ENCODE data around the gene ELMOD2. TPM values are rescaled to one million over a fixed set of nuclear protein-coding genes. Genes with fewer than 3 reads are reported as not detected.

The ELMOD2 gene
- polyA plus RNA-seq, 1 donor: 51.0 TPM

DNA sequence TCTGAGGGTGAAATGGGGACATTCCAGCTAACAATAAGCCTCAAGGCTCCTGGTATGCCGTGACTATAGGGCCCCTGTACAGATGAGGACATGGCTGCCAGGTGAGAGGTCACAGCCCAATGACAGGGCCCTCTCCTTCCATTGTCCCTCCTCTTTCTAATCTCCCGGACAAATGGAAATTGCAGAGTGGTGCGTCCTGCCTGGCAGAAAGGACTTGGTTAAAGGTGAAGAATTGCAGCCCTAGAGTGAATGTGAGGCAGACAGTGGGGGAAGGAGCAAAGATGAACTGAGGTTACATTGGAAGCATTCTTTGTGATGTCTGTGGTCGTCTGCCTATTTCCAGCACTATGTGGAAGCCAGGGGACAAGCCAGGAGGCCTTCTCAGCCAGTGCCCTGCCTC, 51.5 kb downstream of the ELMOD2 start:
- no peak for DNase-seq

DNA sequence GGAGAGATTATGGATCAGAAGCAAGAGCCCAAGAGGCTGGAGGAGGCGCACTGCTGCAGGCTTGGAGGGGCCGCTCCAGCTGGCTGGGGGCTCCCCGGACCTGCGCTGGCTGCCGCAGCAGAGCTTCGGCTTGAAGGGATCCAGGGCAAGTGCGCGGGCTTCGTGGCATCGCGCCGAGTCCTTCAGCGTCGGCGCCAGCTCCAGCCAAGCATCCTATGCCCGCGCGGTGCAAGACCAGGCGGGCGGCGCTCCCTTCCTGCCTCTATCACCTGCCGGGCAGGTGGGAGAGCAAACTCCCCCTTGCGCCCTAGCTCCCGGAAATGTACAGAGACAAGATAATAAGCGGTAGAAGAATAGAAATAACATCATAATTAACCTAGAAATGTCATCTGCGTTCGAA, 55.3 kb downstream of the ELMOD2 start:
- DNase-seq: no peak

GRCh38 chr4:140581078-140581477, 57.1 kb downstream of the ELMOD2 start:
- no peak for DNase-seq

DNA sequence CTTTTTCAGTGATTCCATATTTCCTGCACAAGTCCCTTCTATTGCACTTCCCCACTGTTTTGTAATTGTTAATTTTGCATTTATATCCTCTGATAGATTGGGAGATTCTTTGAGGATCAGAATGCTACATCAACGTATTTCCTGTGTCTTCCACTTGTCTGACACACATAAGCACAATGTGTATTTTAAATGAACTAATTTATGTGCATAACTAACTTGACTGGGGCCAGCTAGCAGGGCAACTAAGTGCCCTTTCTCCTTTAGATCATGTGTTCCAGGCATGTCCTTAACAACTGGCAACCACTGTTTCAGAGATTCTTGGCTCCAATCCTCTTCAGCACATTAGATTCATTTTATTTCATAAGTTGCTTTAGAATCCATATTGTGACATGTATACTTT, 60.5 kb downstream of the ELMOD2 start:
- no peak for DNase-seq

GRCh38 chr4:140595065-140595464, 71.1 kb downstream of the ELMOD2 start:
- DNase-seq: no peak

DNA sequence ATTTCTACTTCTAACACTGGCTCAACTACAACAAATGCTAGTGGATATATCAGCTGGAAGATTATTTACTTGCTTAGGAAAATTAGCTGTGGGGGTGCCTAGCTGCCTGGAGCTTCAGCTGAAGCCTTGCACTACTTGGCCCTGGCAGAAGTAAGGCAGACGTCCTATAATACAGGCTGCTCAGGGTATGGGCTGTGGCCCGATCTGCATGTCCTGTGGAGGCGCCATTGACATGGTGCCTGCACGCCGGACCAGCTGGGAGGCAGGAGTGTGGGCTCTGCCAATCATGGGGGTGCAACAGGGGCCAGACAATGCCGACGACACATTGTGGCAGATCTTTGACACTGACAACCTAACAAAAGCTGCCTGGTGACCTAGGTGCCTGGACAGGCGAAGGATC, 76.4 kb downstream of the ELMOD2 start:
- DNase-seq: no peak

GRCh38 chr4:140602714-140603113, 78.7 kb downstream of the ELMOD2 start:
- DNase-seq: no peak

DNA sequence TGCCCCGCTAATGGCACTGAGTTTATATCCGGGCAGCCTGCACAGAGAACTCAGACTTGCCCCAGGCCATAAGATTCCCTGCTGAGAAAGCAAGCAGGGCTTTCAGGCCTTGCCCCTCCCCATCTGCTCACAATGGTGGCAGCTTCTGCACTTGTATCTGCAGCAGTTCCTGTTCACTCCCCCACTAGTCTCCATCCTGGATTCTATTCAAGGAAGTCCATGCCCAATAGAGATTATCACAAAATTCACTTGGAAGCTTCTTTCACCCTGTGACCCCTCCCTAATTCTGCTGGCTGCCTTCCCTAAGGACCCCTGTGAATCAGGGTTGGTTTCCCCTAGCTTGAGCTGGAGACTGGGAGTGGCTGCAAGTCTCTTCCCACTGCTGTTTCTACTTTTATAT, 79.3 kb downstream of the ELMOD2 start:
- DNase-seq: no peak

Other genes with a start within 250 kb of the ELMOD2 start
- gene SCOC, start 150.5 kb upstream of the ELMOD2 start, polyA plus RNA-seq (ENCODE audit: insufficient read length): 140 TPM
- gene CLGN, start 96.5 kb upstream of the ELMOD2 start, polyA plus RNA-seq (ENCODE audit: insufficient read length): 4.3 TPM
- gene MGAT4D, start 25.9 kb upstream of the ELMOD2 start, polyA plus RNA-seq (ENCODE audit: insufficient read length): not detected
- gene UCP1, start 44.8 kb downstream of the ELMOD2 start, polyA plus RNA-seq (ENCODE audit: insufficient read length): 0.25 TPM
- gene TBC1D9, start 232.2 kb downstream of the ELMOD2 start, polyA plus RNA-seq (ENCODE audit: insufficient read length): 62.1 TPM